WTC11 (cell line): ENCODE measurements around the gene ELOVL1.

Source experiments
- CREB1 ChIP-seq: sonication (generic); formaldehyde crosslinking; IDR thresholded peaks from 2 replicates; pipeline ENCODE4 v1.8.0; 2023; ENCODE audit warnings: mild to moderate bottlenecking, missing genetic modification reagents
- CTCF ChIP-seq: fragments of 200-600 bp; IDR thresholded peaks from 2 replicates; pipeline ENCODE4 v1.8.0; 2022; ENCODE audit warnings: antibody characterized with exemption
- KAT7 ChIP-seq: sonication (generic); formaldehyde crosslinking; IDR thresholded peaks from 2 replicates; pipeline ENCODE4 v1.8.1; 2023; ENCODE audit warnings: missing genetic modification reagents, mild to moderate bottlenecking, borderline replicate concordance
- STAT6 ChIP-seq: sonication (generic); formaldehyde crosslinking; conservative IDR thresholded peaks from 2 replicates; pipeline ENCODE4 v1.8.1; 2023; ENCODE audit warnings: mild to moderate bottlenecking, low read depth, missing genetic modification reagents, moderate library complexity
- USF1 ChIP-seq: sonication (generic); formaldehyde crosslinking; IDR thresholded peaks from 2 replicates; pipeline ENCODE4 v1.8.0; 2022; ENCODE audit warnings: mild to moderate bottlenecking, missing genetic modification reagents
- USF2 ChIP-seq: sonication (generic); formaldehyde crosslinking; IDR thresholded peaks from 2 replicates; pipeline ENCODE4 v1.8.1; 2023; ENCODE audit warnings: mild to moderate bottlenecking, missing genetic modification reagents, moderate library complexity
- ZBTB21 ChIP-seq: sonication (generic); formaldehyde crosslinking; IDR thresholded peaks from 2 replicates; pipeline ENCODE4 v1.8.1; 2023; ENCODE audit warnings: mild to moderate bottlenecking, missing genetic modification reagents, borderline replicate concordance
- TF ChIP-seq, protein P1 (sequence below): sonication (generic); formaldehyde crosslinking; IDR thresholded peaks from 2 replicates; pipeline ENCODE4 v1.8.1; 2022; ENCODE audit warnings: mild to moderate bottlenecking, missing genetic modification reagents, moderate library complexity, borderline replicate concordance

- no peak for TF ChIP-seq KAT7 (CRISPR knock-in tag)
- no peak for TF ChIP-seq CTCF
- no peak for TF ChIP-seq CREB1
- TF ChIP-seq USF2 (CRISPR knock-in tag) = no peak
- no peak for TF ChIP-seq ZBTB21 (CRISPR knock-in tag)
- TF ChIP-seq USF1 (CRISPR knock-in tag) = no peak
- TF ChIP-seq, protein P1, sequence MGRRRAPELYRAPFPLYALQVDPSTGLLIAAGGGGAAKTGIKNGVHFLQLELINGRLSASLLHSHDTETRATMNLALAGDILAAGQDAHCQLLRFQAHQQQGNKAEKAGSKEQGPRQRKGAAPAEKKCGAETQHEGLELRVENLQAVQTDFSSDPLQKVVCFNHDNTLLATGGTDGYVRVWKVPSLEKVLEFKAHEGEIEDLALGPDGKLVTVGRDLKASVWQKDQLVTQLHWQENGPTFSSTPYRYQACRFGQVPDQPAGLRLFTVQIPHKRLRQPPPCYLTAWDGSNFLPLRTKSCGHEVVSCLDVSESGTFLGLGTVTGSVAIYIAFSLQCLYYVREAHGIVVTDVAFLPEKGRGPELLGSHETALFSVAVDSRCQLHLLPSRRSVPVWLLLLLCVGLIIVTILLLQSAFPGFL = no peak
- TF ChIP-seq STAT6 (CRISPR knock-in tag) = no peak
These were observed 24.9 kb upstream of the ELOVL1 start for GRCh38 chr1:43392702-43393101.
